ENCODE measurements around the gene CRY1.
A peak's percentile ranks its signal among the peaks of the same experiment; 100 is the strongest.
"Not testable (repeated sequence)": the region's sequence is repeated elsewhere in the genome, so short reads cannot be mapped to it uniquely, and the experiment has no call there.

Gene CRY1

DNA sequence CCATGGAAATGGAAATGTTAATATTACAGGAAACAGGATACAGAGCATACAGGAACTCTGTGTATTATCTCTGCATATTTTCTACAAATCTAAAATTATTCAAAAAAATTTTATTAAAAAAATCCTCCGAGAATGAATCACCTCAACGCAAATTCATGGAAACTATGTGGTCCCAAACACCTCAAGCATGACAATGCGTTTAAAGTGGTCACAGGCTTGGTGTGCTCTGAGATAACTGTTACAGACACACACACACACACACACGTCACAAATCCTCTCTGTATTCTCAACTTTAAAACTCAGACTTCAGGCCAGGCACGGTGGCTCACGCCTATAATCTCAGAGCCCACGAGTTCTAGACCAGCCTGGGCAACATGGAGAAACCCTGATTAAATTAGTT is 61.1 kb downstream of the CRY1 start:
- Histone ChIP-seq H3K9me3 (replicated peaks in 1 of 11) (peaks cover 0 to 8% (median 0%) of the 10 kb centered on the region in 11 experiments; a peak in 4 of 22 replicates), H4K20me1 (no peaks in the 10 kb centered on the region; a peak in 1 of 22 replicates), H3K9ac (no peak overlapping the region), H3K4me1 (peaks cover 15 to 46% (median 34%) of the 10 kb centered on the region in 10 experiments), H3K4me3 (no peak overlapping the region), H3K27ac (no peak overlapping the region), H3K36me3 (peaks cover 0 to 5% (median 0%) of the 10 kb centered on the region in 11 experiments; a peak in 1 of 22 replicates), H3K27me3 (no peaks in the 10 kb centered on the region), H3K4me2 (peak overlapping the region in 7 of 11 experiments; percentile 6 to 61 (median 44); a peak in 9 of 22 replicates)
- no peak for TF ChIP-seq Cebpa-rat (IDR thresholded peaks at IDR 0.05)

DNA sequence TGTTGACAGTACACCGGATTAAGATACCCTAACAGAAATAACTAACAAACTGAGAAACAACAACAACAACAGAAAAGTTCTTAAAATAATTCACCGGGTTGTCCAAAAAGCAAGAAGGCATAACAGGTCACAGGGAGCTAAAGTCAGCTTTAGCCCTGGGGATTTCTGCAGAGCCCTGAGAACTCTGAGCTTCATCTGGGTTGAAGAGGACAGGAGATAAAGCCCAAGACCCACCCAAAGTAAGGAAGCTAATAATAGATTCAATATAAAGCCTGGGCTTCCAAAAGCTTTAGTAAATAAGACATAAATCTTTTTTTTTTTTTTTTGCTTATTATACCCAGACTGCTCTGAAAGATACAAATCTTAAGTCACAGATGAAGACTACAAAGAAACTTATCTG is 62.3 kb downstream of the CRY1 start:
- Histone ChIP-seq H3K9me3 (replicated peaks in 1 of 11) (peaks cover 0 to 3% (median 0%) of the 10 kb centered on the region in 11 experiments; a peak in 3 of 22 replicates), H3K4me3 (no peak overlapping the region), H3K4me2 (peak overlapping the region in 7 of 11 experiments; percentile 24 to 61 (median 44); a peak in 12 of 22 replicates), H3K9ac (no peak overlapping the region), H3K36me3 (no peaks in the 10 kb centered on the region; a peak in 1 of 22 replicates), H3K27me3 (no peaks in the 10 kb centered on the region), H3K27ac (0 out of 22 replicates have a peak overlapping the region, but pooled peaks of 1 of the 11 experiments have one; percentile 0), H4K20me1 (no peaks in the 10 kb centered on the region; a peak in 1 of 22 replicates), H3K4me1 (peaks cover 24 to 58% (median 45%) of the 10 kb centered on the region in 10 experiments)
- no peak for TF ChIP-seq Cebpa-rat (IDR thresholded peaks at IDR 0.05)

GRCh38 chr12:107029081-107029480 is 64.3 kb downstream of the CRY1 start:
- Histone ChIP-seq H3K36me3 (no peaks in the 10 kb centered on the region), H3K27me3 (no peaks in the 10 kb centered on the region), H3K4me1 (peaks cover 16 to 58% (median 41%) of the 10 kb centered on the region in 10 experiments), H3K27ac (peak overlapping the region in 4 of 11 experiments; percentile 2 to 83 (median 42); a peak in 8 of 22 replicates), H3K9ac (no peak overlapping the region), H4K20me1 (no peaks in the 10 kb centered on the region; a peak in 1 of 22 replicates), H3K9me3 (replicated peaks in 1 of 11) (0 out of 22 replicates have a peak, but pooled peaks cover 0 to 3% (median 0%) of the 10 kb centered on the region in 11 experiments), H3K4me2 (peak overlapping the region in 2 of 11 experiments; percentile 0 to 8; a peak in 1 of 22 replicates), H3K4me3 (no peak overlapping the region)
- TF ChIP-seq Cebpa-rat (IDR thresholded peaks at IDR 0.05) = no peak

DNA sequence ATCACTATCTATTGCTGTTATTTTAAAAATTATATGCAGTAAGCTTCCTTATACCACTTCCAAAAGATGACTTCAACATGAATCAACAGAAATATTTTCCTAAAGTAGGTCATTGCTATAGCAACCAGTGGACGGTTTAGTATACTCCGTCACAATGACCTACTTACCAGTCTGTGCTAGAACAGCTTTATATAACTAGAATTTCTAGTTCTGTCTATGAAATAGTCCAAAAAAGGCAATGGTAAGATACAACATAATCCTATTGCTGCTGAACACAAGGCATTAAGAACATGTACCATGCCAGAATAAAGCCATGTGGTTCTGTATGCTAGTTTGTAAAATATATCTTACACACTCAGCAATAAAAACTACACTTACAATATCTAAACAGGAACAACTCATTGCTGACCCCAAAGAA is 65.7 kb downstream of the CRY1 start:
- Histone ChIP-seq H3K27ac (peak overlapping the region; percentile 50 to 92 (median 80); a peak in 21 of 22 replicates), H3K9me3 (replicated peaks in 1 of 11) (no peaks in the 10 kb centered on the region)

DNA sequence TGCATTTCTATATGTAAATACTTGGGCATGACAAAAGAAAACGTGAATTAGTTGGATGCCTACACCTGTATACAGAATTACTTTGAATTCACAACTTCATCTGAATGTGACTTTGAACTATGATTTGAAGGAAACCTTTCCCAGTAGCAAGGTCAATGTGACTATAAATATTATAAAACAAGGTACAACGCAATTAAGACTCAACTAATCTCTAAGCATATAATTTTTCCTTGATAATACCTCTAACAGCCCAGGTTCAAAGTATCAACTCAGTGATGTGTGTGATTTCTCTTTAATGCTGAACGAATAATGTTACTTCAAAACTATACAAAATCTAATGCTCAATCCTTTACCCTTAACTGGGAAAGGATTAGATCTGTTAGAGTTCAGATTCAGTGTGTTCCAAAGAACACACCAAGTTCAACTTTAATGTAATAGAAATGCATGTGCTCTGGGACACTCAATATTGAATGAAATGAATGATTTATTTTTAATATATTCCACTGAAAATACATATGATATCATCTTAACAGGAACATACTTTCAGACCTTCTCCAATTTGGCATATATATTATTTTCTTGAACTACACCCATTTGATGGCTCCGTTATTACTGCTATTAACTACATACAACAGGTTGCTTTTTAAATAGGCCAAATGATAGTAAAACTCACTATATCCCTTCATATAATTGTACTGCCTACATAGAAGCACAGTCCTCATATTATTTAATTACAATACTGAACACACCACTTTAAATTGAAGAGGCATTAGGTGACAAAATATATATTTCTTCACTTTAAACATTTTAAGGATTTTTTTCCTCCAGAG is 66.3 kb downstream of the CRY1 start:
- H3K27me3 ChIP-seq = no peaks in the 10 kb centered on the region
- H3K27ac ChIP-seq = peak overlapping the region; percentile 38 to 92 (median 80); a peak in 21 of 22 replicates
- no peaks in the 10 kb centered on the region for H3K36me3 ChIP-seq
- H3K4me3 ChIP-seq = peak overlapping the region in 1 of 10 experiments; percentile 46; a peak in 3 of 20 replicates
- peak overlapping the region in 9 of 11 experiments; percentile 34 to 78 (median 61); a peak in 11 of 22 replicates for H3K9ac ChIP-seq
- H3K4me2 ChIP-seq = peak overlapping the region; percentile 35 to 83 (median 73); a peak in 19 of 22 replicates
- peaks cover 0 to under 1% (median 0%) of the 10 kb centered on the region in 11 experiments; a peak in 1 of 22 replicates for H3K9me3 ChIP-seq (replicated peaks in 1 of 11)
- no peak for TF ChIP-seq Cebpa-rat (IDR thresholded peaks at IDR 0.05)
- H3K4me1 ChIP-seq = peaks cover 16 to 52% (median 38%) of the 10 kb centered on the region in 10 experiments
- no peaks in the 10 kb centered on the region for H4K20me1 ChIP-seq

More for the DNA sequence above, 65.7 kb downstream of the CRY1 start:
- H4K20me1 ChIP-seq = no peaks in the 10 kb centered on the region
- H3K36me3 ChIP-seq = no peaks in the 10 kb centered on the region
- H3K4me1 ChIP-seq = peaks cover 16 to 58% (median 41%) of the 10 kb centered on the region in 10 experiments
- peak overlapping the region; percentile 35 to 83 (median 73); a peak in 20 of 22 replicates for H3K4me2 ChIP-seq
- peak overlapping the region in 3 of 10 experiments; percentile 20 to 46 (median 22); a peak in 3 of 20 replicates for H3K4me3 ChIP-seq
- peak overlapping the region; percentile 35 to 78 (median 61); a peak in 15 of 22 replicates for H3K9ac ChIP-seq
- TF ChIP-seq Cebpa-rat (IDR thresholded peaks at IDR 0.05) = no peak
- no peaks in the 10 kb centered on the region for H3K27me3 ChIP-seq

- Histone ChIP-seq H3K27ac (peak overlapping the region in 10 of 11 experiments; percentile 38 to 92 (median 81); a peak in 17 of 22 replicates), H3K4me1 (peaks cover 16 to 45% (median 31%) of the 10 kb centered on the region in 10 experiments), H3K4me2 (peak overlapping the region in 10 of 11 experiments; percentile 14 to 83 (median 73); a peak in 15 of 22 replicates)
- H3K9me3 ChIP-seq (replicated peaks in 1 of 11); H3K4me3 ChIP-seq; H3K9ac ChIP-seq; H4K20me1 ChIP-seq; H3K27me3 ChIP-seq; H3K36me3 ChIP-seq: not testable (repeated sequence)
These were observed 67.0 kb downstream of the CRY1 start for GRCh38 chr12:107026356-107026755.

GRCh38 chr12:107025671-107026070 is 67.7 kb downstream of the CRY1 start:
- H3K4me3 ChIP-seq = no peak overlapping the region
- peaks cover 6 to 14% (median 9%) of the 10 kb centered on the region in 11 experiments; a peak in 21 of 22 replicates for H3K9me3 ChIP-seq (replicated peaks in 1 of 11)
- peaks cover 16 to 38% (median 25%) of the 10 kb centered on the region in 10 experiments for H3K4me1 ChIP-seq
- H3K27ac ChIP-seq = no peak overlapping the region
- no peak for TF ChIP-seq Cebpa-rat (IDR thresholded peaks at IDR 0.05)
- peaks cover 6 to 13% (median 9%) of the 10 kb centered on the region in 11 experiments; a peak in 20 of 22 replicates for H3K36me3 ChIP-seq
- H3K9ac ChIP-seq = no peak overlapping the region
- H3K27me3 ChIP-seq = no peaks in the 10 kb centered on the region
- H4K20me1 ChIP-seq = no peaks in the 10 kb centered on the region
- no peak overlapping the region for H3K4me2 ChIP-seq

- peaks cover 11 to 27% (median 15%) of the 10 kb centered on the region in 11 experiments; a peak in 21 of 22 replicates for H3K9me3 ChIP-seq (replicated peaks in 1 of 11)
- no peaks in the 10 kb centered on the region for H3K27me3 ChIP-seq
- no peaks in the 10 kb centered on the region for H4K20me1 ChIP-seq
- H3K4me3 ChIP-seq = no peak overlapping the region
- H3K27ac ChIP-seq = no peak overlapping the region
- H3K9ac ChIP-seq = no peak overlapping the region
- TF ChIP-seq Cebpa-rat (IDR thresholded peaks at IDR 0.05) = no peak
- H3K4me1 ChIP-seq = peaks cover 0 to 9% (median 0%) of the 10 kb centered on the region in 10 experiments; a peak in 5 of 20 replicates
- peaks cover 11 to 48% (median 30%) of the 10 kb centered on the region in 11 experiments; a peak in 20 of 22 replicates for H3K36me3 ChIP-seq
- no peak overlapping the region for H3K4me2 ChIP-seq
These were observed 73.8 kb downstream of the CRY1 start for GRCh38 chr12:107019546-107019945.

Data from BLaER1 treated with 17β-estradiol and CSF1 and Interleukin-3, amounts not matched to agents 10 nM and 100 nM (cell line).